OCI-LY1 (cell line): ENCODE data around the gene PTH2R.

Experiments
- CTCF ChIP-seq: fragments of 200-600 bp; sonication (generic), shearing (Covaris generic); IDR thresholded peaks from 2 replicates; pipeline ENCODE4 v1.5.1; 2017; ENCODE audit warnings: mild to moderate bottlenecking, antibody characterized with exemption, low read length, moderate library complexity, mixed read lengths
- EZH2 ChIP-seq: fragments of 200-600 bp; sonication (generic), shearing (Covaris generic); IDR thresholded peaks from 2 replicates; pipeline ENCODE4 v1.8.0; 2017; ENCODE audit warnings: borderline replicate concordance, mixed run types, mild to moderate bottlenecking, antibody characterized with exemption, low read length, moderate library complexity, mixed read lengths

- no peak for TF ChIP-seq CTCF
- TF ChIP-seq EZH2, result no peak
These were observed 134.9 kb downstream of the PTH2R start for GRCh38 chr2:208541461-208541988.
